ENCODE measurements around the gene GSTK1.

DNA sequence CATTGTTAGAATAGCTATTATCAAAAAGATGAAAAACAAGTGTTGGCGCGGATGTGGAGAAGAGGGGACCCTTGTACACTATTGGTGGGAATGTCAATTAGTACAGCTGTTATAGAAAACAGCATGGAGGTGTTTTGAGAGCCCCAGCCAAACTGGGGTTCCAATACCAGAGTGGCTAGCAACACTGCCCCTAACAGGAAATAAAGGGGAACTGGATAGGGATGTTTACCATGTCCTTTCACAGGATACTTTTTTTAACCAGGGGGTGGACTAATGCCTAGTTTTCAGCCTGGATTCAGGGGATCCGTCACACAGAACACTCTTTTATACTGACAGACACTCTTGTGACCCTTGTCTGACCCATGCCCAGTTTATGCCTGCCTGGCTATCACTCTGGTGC lies 6.9 kb upstream of the GSTK1 start:
- TF ChIP-seq ZNF565 (CRISPR knock-in tag; conservative IDR thresholded peaks at IDR 0.05; ENCODE audit: low read depth) (no peak), TSHZ2 (CRISPR knock-in tag; IDR thresholded peaks at IDR 0.05) (no peak), ZC3H10 (CRISPR knock-in tag; IDR thresholded peaks at IDR 0.05) (no peak), ARNTL (CRISPR knock-in tag; IDR thresholded peaks at IDR 0.05; ENCODE audit: borderline replicate concordance, low read depth) (no peak), CSDC2 (CRISPR knock-in tag; IDR thresholded peaks at IDR 0.05) (no peak)
- TF ChIP-seq, protein P1, sequence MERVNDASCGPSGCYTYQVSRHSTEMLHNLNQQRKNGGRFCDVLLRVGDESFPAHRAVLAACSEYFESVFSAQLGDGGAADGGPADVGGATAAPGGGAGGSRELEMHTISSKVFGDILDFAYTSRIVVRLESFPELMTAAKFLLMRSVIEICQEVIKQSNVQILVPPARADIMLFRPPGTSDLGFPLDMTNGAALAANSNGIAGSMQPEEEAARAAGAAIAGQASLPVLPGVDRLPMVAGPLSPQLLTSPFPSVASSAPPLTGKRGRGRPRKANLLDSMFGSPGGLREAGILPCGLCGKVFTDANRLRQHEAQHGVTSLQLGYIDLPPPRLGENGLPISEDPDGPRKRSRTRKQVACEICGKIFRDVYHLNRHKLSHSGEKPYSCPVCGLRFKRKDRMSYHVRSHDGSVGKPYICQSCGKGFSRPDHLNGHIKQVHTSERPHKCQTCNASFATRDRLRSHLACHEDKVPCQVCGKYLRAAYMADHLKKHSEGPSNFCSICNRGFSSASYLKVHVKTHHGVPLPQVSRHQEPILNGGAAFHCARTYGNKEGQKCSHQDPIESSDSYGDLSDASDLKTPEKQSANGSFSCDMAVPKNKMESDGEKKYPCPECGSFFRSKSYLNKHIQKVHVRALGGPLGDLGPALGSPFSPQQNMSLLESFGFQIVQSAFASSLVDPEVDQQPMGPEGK (CRISPR knock-in tag; IDR thresholded peaks at IDR 0.05; ENCODE audit: borderline replicate concordance) = no peak
